Measurements from ENCODE around the gene SYCP2L. TPM values are rescaled to one million over a fixed set of nuclear protein-coding genes. Genes with fewer than 3 reads are reported as not detected.

Gene SYCP2L
- total RNA-seq (2013; cell fraction: nucleolus; rRNA removed) = 5.0 and 6.7 TPM in 2 replicates
- not detected in 2 replicates for total RNA-seq (2014; rRNA removed)
- not detected in 2 replicates for total RNA-seq (2014; rRNA removed; fragmentation: Illumina TruSeq; extraction: Trizol)
- total RNA-seq (2021) = not detected in 2 replicates
- polyA plus RNA-seq (2011; ENCODE audit: low read depth) = not detected
- 0.12 and 0.72 TPM in 2 replicates for polyA plus RNA-seq (2011; rRNA removed)
- 0.03 and 0.05 TPM in 2 replicates for polyA plus RNA-seq (2011; cell fraction: cytosol; rRNA removed)
- 0.23 and 0.30 TPM in 2 replicates for polyA plus RNA-seq (2011; cell fraction: nucleus; rRNA removed)
- 0.08 and 0.11 TPM in 2 replicates for polyA plus RNA-seq (2012)
- polyA plus RNA-seq (2014; fragmentation: Illumina TruSeq; extraction: Trizol) = 0.04 TPM in 1 of 2 replicates, not detected in the other
- not detected for polyA plus RNA-seq (2014; fragmentation: Nextera tagmentation; extraction: Ambion mirVana)
- polyA plus RNA-seq (2014; rRNA removed) = 0.03 TPM in 1 of 2 replicates, not detected in the other
- polyA plus RNA-seq (2016; fragmentation: Nextera tagmentation; extraction: Ambion mirVana) = not detected
- 0.37 TPM in 1 of 2 replicates, not detected in the other for polyA minus RNA-seq (2011; rRNA and poly(A)+ RNA removed)
- polyA minus RNA-seq (2011; cell fraction: cytosol; rRNA and poly(A)+ RNA removed) = not detected in 2 replicates
- 0.38 and 0.85 TPM in 2 replicates for polyA minus RNA-seq (2011; cell fraction: nucleus; rRNA and poly(A)+ RNA removed)
- Bru-seq, nascent RNA = percentile 41 among the genes with signal in this experiment
- BruChase-seq, experiment 1, labeled RNA remaining after a 6-hour chase = percentile 47 among the genes with signal in this experiment
- BruChase-seq, experiment 2, labeled RNA remaining after a 2-hour chase = percentile 44 among the genes with signal in this experiment
- long read RNA-seq, experiment 1 = 0 reads
- long read RNA-seq, experiment 2, partial matches to known transcripts = 0 of 3 reads
- long read RNA-seq, experiment 2, other reads (novel, unspliced or antisense) = 3 of 3 reads

DNA sequence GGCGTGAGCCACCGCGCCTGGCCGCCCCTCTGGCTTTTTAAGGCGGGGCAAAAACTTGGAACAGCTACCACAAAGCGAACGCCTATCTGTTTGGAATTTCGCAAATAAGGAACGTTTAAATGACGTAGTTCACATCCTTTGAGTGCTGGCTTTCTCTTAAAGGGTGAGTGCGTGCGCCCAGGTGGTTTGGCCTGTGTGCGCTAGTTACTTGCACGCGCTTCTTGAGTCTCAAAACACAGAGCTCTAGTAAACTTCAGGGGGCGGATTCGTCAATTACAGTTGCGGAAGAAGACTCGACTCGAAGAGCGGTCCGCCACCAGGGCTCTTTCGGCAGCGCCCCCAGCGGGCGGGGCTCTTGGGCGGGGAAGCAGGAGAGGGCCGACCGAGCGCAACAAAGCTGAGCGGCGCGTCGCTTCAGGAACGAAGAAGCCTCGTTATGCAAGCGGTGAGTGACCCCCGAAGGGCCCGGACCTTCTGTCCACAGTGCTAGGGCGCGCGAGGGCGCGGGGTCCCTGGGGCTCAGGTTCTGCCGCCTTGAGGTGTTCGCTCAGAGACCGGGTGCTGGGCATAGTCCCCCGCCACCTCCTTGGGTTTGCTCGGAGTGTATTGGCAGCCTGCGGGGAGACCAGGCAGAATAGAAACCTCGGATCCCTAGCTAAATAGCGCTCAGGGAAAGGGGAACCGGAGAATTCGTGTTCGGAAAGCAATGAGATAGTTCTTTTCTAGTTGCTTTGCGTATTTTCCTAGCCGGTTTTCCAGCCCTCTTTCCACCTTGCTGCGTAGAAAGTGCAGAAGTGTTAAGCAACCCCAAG lies at the start of gene SYCP2L:
Gene SYCP2L (plus strand): TSS at position 362 of the 812 bp plus-strand sequence. CDS start 75 bp downstream, at position 437.
- RAD21 ChIA-PET (ENCODE audit: unreplicated experiment) = no interaction called here
- Histone ChIP-seq H3K79me2 (ENCODE audit: control insufficient read depth, insufficient read depth, low read length) (no peaks in the 10 kb centered on the region), H2AFZ (ENCODE audit: control insufficient read depth, low read depth, low read length) (peak within 1 kb of the TSS; percentile 20; the same call in 1 of the 2 replicates)

More for the DNA sequence above, at the start of gene SYCP2L:
- FAIRE-seq = no peak
- ChIA-PET SMC1A (ENCODE audit: uncharacterized antibody, unreplicated experiment) (no interaction called here), CTCF (no interaction called here), POLR2A (no interaction called here)
- H3K27me3 ChIP-seq (replicated peaks in 1 of 2; ENCODE audit: control insufficient read depth in 2 of 2, insufficient read depth in 2 of 2, low read length in 1 of 2) = peaks cover 8 to 11% of the 10 kb centered on the region in 2 experiments
- H3K4me3 ChIP-seq = peak within 1 kb of the TSS; percentile 58; the same call in 1 of the 2 replicates
- in situ Hi-C loops (cut with MboI) = no loop called here
- 32% methylated on average over 42 of the region's 58 CpGs for WGBS (ENCODE audit: insufficient coverage, insufficient replicate concordance, low lambda C conversion rate, missing lambda C conversion rate)
- peak within 1 kb of the TSS; percentile 77 for H3K4me2 ChIP-seq (ENCODE audit: control insufficient read depth, insufficient read depth)
- no peaks in the 10 kb centered on the region for H4K20me1 ChIP-seq (ENCODE audit: control insufficient read depth, insufficient read depth)
- no peak for DNase-seq (ENCODE audit: low read depth, low spot score)
- peaks cover 9% of the 10 kb centered on the region for H3K4me1 ChIP-seq (ENCODE audit: control insufficient read depth, insufficient read depth, low read length)
- no peaks in the 10 kb centered on the region for H3K36me3 ChIP-seq (ENCODE audit: control insufficient read depth in 2 of 2, insufficient read depth in 2 of 2, low read length in 1 of 2)
- BruUV-seq (replicated peaks) = no TSS peak
- no peak; the same call in 2 of the 3 replicates for ATAC-seq
- intact Hi-C loops (cut with micrococcal nuclease; ENCODE audit: unreplicated experiment) = no loop called here
- no peak within 1 kb of the TSS for H3K27ac ChIP-seq (ENCODE audit: control insufficient read depth, insufficient read depth)
- no peak for TF ChIP-seq SMAD1 (IDR thresholded peaks at IDR 0.05; ENCODE audit: low read depth, partially characterized antibody)
- TF ChIP-seq, protein P1, sequence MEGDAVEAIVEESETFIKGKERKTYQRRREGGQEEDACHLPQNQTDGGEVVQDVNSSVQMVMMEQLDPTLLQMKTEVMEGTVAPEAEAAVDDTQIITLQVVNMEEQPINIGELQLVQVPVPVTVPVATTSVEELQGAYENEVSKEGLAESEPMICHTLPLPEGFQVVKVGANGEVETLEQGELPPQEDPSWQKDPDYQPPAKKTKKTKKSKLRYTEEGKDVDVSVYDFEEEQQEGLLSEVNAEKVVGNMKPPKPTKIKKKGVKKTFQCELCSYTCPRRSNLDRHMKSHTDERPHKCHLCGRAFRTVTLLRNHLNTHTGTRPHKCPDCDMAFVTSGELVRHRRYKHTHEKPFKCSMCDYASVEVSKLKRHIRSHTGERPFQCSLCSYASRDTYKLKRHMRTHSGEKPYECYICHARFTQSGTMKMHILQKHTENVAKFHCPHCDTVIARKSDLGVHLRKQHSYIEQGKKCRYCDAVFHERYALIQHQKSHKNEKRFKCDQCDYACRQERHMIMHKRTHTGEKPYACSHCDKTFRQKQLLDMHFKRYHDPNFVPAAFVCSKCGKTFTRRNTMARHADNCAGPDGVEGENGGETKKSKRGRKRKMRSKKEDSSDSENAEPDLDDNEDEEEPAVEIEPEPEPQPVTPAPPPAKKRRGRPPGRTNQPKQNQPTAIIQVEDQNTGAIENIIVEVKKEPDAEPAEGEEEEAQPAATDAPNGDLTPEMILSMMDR (IDR thresholded peaks at IDR 0.05 in 2 of 3, conservative IDR thresholded peaks at IDR 0.05 in 1 of 3; ENCODE audit: control insufficient read depth in 2 of 3, extremely low read depth in 1 of 3, insufficient read depth in 1 of 3, low read depth in 3 of 3, low read length in 3 of 3) = peak in 2 of 3 experiments; percentile 8; a peak in 1 of 6 replicates
- H3K9ac ChIP-seq (ENCODE audit: control insufficient read depth, insufficient read depth, low read length) = no peak within 1 kb of the TSS
- H3K9me3 ChIP-seq (replicated peaks; ENCODE audit: control insufficient read depth, insufficient read depth, low read length) = peaks cover 2% of the 10 kb centered on the region; the same call in 2 of the 3 replicates

Data from GM12878 (cell line).